HFFc6 (cell line): ENCODE results near the gene FLYWCH2. TPM values are rescaled to one million over a fixed set of nuclear protein-coding genes. Genes with fewer than 3 reads are reported as not detected.

ENCODE experiments used
- DNase-seq: peaks from one replicate; pipeline ENCODE4 v3.0.0-alpha.2; 2018
- H3K27ac Mint-ChIP-seq: 2 replicates; pipeline ENCODE4 v1.8.0; 2020; ENCODE audit warnings: mild to moderate bottlenecking, mixed read lengths
- H3K27me3 Mint-ChIP-seq: 2 replicates; pipeline ENCODE4 v1.8.0; 2021; ENCODE audit warnings: mild to moderate bottlenecking, moderate library complexity, mixed read lengths; ENCODE audit not compliant: insufficient read depth
- H3K36me3 Mint-ChIP-seq: 2 replicates; pipeline ENCODE4 v1.8.0; 2021; ENCODE audit warnings: low read depth, mixed read lengths
- H3K4me1 Mint-ChIP-seq: 2 replicates; pipeline ENCODE4 v1.8.0; 2020; ENCODE audit warnings: low read depth, mixed read lengths
- H3K4me3 Mint-ChIP-seq: 2 replicates; pipeline ENCODE4 v1.8.0; 2020; ENCODE audit warnings: mild to moderate bottlenecking, moderate library complexity, mixed read lengths
- H3K9me3 Mint-ChIP-seq: 2 replicates; pipeline ENCODE4 v1.8.0; 2020; ENCODE audit warnings: mild to moderate bottlenecking, mixed read lengths
- CTCF ChIP-seq: fragments of 200-600 bp; sonication (generic); IDR thresholded peaks from 2 replicates; pipeline ENCODE4 v1.5.0; 2021; ENCODE audit warnings: antibody characterized with exemption, mild to moderate bottlenecking
- total RNA-seq, 6 experiments: library from RNA; stranded (reverse); fragmentation: NEBNext Ultra II Directional; extraction: Animal tissue kit (Norgen Biotek cat#: 25700); gene quantifications; 2 replicates in 1 of 6; 3 replicates in 5 of 6; pipeline ENCODE4 v1.2.3, GENCODE V29; 2021

Gene FLYWCH2
- total RNA-seq, 6 experiments from 2014 or later, result 24.5 to 29.3 (median 26.1) TPM

- Mint-ChIP-seq H3K27ac (no peak overlapping the region), H3K36me3 (no peaks in the 10 kb centered on the region), H3K9me3 (no peaks in the 10 kb centered on the region), H3K4me3 (no peak overlapping the region), H3K4me1 (peaks cover 22% of the 10 kb centered on the region), H3K27me3 (peaks cover 1% of the 10 kb centered on the region)
- no peak for DNase-seq
- TF ChIP-seq CTCF, result peak; percentile 71
Observed at GRCh38 chr16:2842340-2843000, 40.5 kb upstream of the FLYWCH2 start.

GRCh38 chr16:2843526-2843925 lies 39.5 kb upstream of the FLYWCH2 start:
- Mint-ChIP-seq H3K4me1 (peaks cover 17% of the 10 kb centered on the region), H3K36me3 (no peaks in the 10 kb centered on the region), H3K27me3 (peaks cover 1% of the 10 kb centered on the region; the same call in 1 of the 2 replicates), H3K27ac (no peak overlapping the region), H3K4me3 (no peak overlapping the region), H3K9me3 (no peaks in the 10 kb centered on the region)
- no peak for DNase-seq
- no peak for TF ChIP-seq CTCF

- TF ChIP-seq CTCF, result no peak
- DNase-seq, result no peak
- H3K4me3 Mint-ChIP-seq, result no peak overlapping the region
- no peaks in the 10 kb centered on the region for H3K9me3 Mint-ChIP-seq
- H3K27me3 Mint-ChIP-seq, result peaks cover 7% of the 10 kb centered on the region
- H3K4me1 Mint-ChIP-seq, result peaks cover 10% of the 10 kb centered on the region
- no peak overlapping the region for H3K27ac Mint-ChIP-seq
- no peaks in the 10 kb centered on the region for H3K36me3 Mint-ChIP-seq
Observed at GRCh38 chr16:2845116-2845515, 37.9 kb upstream of the FLYWCH2 start.

GRCh38 chr16:2846511-2847310 lies 36.3 kb upstream of the FLYWCH2 start:
- Mint-ChIP-seq H3K27me3 (peaks cover 11% of the 10 kb centered on the region), H3K27ac (no peak overlapping the region), H3K4me3 (no peak overlapping the region), H3K36me3 (no peaks in the 10 kb centered on the region), H3K4me1 (peaks cover 10% of the 10 kb centered on the region), H3K9me3 (no peaks in the 10 kb centered on the region)
- DNase-seq, result peak; percentile 48
- TF ChIP-seq CTCF, result no peak

GRCh38 chr16:2848933-2849725 lies 33.9 kb upstream of the FLYWCH2 start:
- peaks cover 10% of the 10 kb centered on the region for H3K4me1 Mint-ChIP-seq
- DNase-seq, result no peak
- H3K36me3 Mint-ChIP-seq, result peaks cover 2% of the 10 kb centered on the region
- peaks cover 11% of the 10 kb centered on the region for H3K27me3 Mint-ChIP-seq
- H3K9me3 Mint-ChIP-seq, result peaks cover 4% of the 10 kb centered on the region
- no peak for TF ChIP-seq CTCF
- H3K4me3 Mint-ChIP-seq, result no peak overlapping the region
- no peak overlapping the region for H3K27ac Mint-ChIP-seq
